NB4 (cell line): ENCODE data around the gene MGME1.

Experiments
- DNase-seq: peaks from one replicate; pipeline ENCODE4 v3.0.0; 2010; ENCODE audit warnings: low read depth
- H3K4me3 ChIP-seq: one replicate; pipeline ENCODE4 v1.5.1; 2011; ENCODE audit warnings: mild to moderate bottlenecking, low read depth, low read length, moderate library complexity
- CTCF ChIP-seq: IDR thresholded peaks from one replicate; pipeline ENCODE4 v1.5.1; 2012; ENCODE audit warnings: low read depth, low read length
- MAX ChIP-seq: IDR thresholded peaks from 2 replicates; pipeline ENCODE4 v1.6.1; 2011; ENCODE audit warnings: low read depth, low read length
- MYC ChIP-seq: IDR thresholded peaks from 2 replicates; pipeline ENCODE4 v1.6.1; 2011; ENCODE audit warnings: low read depth, low read length
- POLR2A ChIP-seq: IDR thresholded peaks from 2 replicates; pipeline ENCODE4 v1.6.1; 2011; ENCODE audit warnings: mild to moderate bottlenecking; ENCODE audit not compliant: insufficient read length; ENCODE audit errors: extremely low read depth

Gene MGME1

GRCh38 chr20:18034039-18034438, 65.2 kb downstream of the MGME1 start:
- TF ChIP-seq CTCF = no peak
- TF ChIP-seq MAX = no peak
- TF ChIP-seq MYC = no peak
- TF ChIP-seq POLR2A = no peak
- no peak overlapping the region for H3K4me3 ChIP-seq
- no peak for DNase-seq

GRCh38 chr20:18039063-18039462, 70.2 kb downstream of the MGME1 start:
- TF ChIP-seq MAX (no peak), POLR2A (no peak), CTCF (no peak), MYC (no peak)
- no peak for DNase-seq
- no peak overlapping the region for H3K4me3 ChIP-seq
